M059J (cell line): ENCODE results near the gene HRH4. TPM values are rescaled to one million over a fixed set of nuclear protein-coding genes. Genes with fewer than 3 reads are reported as not detected.
A peak's percentile ranks its signal among the peaks of the same experiment; 100 is the strongest.

ENCODE experiments used
- DNase-seq: peaks from one replicate; pipeline ENCODE4 v3.0.0-alpha.2; 2012; ENCODE audit warnings: low read depth
- total RNA-seq: library from RNA; depleted of rRNA; stranded (reverse); fragments of >200 nt; shearing (Covaris generic); gene quantifications from 2 replicates; pipeline ENCODE4 v1.2.3, GENCODE V29; 2014; rRNA removed

Gene HRH4, protein sequence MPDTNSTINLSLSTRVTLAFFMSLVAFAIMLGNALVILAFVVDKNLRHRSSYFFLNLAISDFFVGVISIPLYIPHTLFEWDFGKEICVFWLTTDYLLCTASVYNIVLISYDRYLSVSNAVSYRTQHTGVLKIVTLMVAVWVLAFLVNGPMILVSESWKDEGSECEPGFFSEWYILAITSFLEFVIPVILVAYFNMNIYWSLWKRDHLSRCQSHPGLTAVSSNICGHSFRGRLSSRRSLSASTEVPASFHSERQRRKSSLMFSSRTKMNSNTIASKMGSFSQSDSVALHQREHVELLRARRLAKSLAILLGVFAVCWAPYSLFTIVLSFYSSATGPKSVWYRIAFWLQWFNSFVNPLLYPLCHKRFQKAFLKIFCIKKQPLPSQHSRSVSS
- not detected in 2 replicates for total RNA-seq

DNA sequence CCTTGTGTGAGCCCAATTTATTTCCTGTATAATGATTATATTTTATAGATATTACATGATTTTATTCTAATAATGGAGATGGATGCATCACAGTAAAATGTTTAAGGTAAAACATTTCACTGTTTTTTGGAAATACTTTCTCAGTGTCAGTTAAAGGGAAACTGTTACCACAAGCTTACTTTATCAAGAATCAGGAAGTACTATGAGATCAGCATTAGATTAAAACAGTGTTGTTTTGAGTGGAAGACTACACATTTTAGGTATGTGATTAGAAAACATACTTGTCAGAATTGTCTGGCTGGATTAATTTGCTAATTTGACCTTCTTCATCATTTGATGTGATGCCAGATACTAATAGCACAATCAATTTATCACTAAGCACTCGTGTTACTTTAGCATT is at the start of gene HRH4:
Gene HRH4 (plus strand): TSS at position 250 of the 400 bp plus-strand sequence. CDS start 92 bp downstream, at position 342.
- no peak for DNase-seq

DNA sequence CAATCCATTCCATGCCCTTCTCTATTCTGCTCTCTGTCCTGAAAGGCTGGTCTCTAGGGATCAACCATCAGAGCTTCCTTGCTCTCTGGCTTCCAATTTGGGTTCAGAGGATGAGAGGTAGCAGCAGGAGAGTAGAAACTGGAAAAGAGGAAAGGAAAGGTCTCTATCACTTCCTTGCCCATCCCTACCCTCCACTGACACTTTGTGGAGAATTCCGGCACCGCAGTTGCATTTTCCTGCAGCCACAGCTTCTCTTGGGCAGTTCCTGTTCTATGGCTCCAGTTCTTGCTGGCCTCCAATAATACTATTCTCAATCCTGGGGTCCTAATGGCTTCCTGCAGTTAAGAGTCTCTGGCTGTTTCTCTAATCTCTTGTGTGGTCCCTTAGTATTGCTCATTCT is 47.3 kb upstream of the HRH4 start:
- peak; percentile 32 for DNase-seq

DNA sequence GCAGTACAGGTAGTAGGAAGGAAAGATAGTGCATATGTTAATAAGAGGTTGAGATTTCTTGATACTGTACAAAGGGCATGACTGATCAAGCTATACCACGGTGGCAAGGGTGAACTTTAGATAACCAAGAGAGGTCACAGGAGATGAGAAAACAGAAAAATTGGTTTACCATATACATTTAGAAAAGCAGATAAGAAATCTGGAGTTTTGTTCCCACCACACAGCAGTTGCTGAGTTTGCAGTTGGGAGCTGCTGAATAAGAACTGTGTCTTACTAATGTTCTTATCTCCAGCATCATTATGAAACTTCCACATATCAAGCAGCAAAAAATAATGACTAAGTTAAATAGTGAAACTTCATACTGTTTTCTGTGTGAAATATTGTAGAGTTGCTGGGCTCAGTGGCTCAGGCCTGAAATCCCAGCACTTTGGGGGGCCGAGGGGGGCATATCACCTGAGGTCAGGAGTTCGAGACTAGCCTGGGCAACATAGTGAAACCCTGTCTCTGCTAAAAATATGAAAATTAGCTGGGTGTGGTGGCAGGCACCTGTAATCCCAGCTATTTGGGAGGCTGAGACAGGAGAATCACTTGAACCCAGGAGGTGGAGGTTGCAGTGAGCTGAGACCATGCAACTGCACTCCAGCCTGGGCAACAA is 46.0 kb upstream of the HRH4 start:
- DNase-seq: no peak

DNA sequence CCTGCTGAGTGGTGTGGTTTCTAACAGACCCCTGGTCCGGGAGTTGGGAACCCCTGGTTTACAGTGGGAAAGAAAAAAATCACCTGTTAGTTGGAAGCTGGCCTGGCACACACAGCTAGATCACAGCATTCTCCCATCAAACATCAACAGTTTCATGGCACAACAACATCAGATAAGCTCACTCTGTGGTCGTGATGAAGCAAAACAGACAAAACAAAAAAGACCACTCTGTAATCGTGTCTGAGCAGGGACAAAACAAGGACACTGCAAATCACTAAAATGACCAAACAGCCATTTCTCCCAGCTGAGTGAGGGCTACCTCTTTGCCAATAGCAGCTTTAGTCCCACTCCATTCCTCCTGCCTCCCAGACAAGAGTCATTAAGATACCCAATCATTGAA is 43.0 kb upstream of the HRH4 start:
- DNase-seq: no peak

DNA sequence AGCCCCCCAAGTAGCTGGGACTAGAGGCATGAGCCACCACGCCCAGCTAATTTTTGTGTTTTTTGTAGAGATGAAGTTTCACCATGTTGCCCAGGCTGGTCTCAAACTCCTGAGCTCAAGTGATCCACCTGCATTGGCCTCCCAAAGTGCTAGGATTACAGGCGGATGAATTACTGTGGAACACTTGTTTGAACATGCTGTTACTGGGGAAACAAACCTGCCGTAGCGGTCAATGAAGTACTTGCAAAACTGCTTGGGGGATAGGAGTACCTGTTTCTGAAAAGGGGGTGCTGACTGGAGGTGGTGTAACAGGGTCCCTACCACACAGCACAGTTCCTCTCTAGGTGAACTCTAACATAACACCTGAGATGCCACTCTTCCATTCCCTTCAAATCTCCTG is 39.9 kb upstream of the HRH4 start:
- no peak for DNase-seq

DNA sequence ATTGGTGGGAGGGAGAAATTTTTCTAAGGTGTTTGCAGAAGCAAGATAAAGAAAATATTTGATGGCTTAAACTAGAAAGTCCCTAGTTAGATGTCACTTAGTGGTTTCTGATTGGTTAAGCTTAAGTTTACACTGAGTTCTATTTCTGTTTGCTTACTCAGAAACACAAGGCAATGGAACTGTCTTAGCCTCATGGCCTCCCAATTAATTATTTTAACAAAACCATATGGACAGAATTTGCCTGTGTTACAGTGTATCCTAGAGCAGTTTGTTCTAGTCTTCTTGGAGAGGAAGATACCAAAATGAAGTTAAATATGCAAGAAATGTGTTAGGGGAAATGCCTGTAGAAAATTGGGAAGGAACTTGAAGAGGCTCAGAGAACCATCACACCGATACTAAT is 38.6 kb upstream of the HRH4 start:
- DNase-seq: no peak

DNA sequence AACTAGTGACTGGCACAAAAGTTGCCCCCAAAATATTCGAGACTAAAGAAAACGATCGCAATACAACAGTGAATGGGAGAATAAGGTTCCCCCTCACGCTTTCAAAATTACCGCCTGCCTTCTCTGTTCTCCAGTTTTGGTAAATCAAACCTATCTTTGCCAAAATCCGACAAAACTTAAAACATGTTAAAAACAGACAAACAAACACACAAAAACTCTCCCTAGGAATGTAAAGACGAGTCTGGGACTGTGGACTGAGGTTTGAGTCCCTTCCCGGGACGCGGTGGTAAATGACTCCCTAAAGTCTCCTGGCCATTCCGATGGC is 34.4 kb upstream of the HRH4 start:
- no peak for DNase-seq

DNA sequence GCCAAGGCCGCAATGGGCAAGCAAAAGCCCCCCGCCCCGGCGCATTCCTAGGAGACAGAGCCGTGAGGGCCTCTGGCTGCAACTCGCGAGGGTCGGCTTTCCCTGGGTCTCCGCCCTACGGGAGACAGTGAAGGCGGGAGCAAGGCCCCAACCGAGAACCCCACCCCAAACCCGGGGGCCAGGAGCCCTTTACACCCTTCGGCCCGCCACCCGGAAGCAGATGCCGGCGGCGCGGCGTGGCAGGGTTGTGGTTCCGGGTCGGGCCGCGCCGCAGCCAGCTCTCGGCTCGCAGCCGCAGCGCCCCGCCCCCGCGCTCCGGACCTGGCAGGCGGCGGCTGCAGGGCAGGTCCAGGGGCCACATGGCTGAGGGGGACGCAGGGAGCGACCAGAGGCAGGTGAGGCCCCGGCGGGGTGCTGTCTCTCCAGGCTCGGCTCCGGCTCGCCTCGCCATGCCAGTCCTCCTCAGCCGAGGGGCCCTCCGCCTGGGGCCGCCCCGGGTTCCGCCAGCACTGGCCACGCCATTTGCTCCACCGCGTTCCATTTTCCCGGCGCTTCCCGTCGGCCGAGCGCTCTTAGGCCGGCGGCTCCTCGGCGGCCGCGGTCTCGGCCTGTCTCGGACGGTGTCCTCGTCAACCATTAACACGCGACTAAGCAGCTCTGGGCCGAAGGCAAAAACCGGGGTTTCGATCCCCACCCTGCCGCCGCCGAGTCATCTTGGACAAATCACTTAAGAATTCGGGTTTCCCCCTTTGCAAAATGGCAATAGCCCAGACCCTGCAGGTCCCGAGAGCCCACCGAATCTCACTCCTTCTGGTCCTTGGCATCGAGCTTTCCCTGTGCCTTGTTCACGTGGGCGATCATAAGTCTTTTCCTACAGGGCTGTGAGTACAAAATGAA is 33.8 kb upstream of the HRH4 start, which contains the start of gene IMPACT:
Gene IMPACT (plus strand): TSS at position 273 of the 897 bp plus-strand sequence. CDS start 87 bp downstream, at position 360.
- DNase-seq: peak; percentile 82

DNA sequence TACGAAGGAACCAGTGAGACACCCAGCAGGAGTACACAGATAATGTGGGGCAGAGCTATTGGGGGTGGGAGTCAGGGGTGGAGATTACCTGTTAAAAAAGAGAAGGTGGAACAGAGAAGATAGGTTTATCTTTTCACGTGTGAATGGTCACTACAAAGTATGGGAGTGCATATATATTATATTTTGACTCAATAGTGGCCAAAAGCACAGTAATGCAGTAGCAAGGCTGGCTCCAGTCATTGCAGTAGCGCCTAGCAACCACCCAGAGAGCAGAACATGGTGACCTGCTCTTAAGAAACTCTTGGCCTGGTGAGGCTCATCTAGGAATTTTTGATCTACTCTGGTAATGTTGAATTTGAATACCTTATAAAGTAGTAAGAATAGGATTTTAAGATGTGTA is 33.0 kb upstream of the HRH4 start:
- DNase-seq: peak; percentile 32

DNA sequence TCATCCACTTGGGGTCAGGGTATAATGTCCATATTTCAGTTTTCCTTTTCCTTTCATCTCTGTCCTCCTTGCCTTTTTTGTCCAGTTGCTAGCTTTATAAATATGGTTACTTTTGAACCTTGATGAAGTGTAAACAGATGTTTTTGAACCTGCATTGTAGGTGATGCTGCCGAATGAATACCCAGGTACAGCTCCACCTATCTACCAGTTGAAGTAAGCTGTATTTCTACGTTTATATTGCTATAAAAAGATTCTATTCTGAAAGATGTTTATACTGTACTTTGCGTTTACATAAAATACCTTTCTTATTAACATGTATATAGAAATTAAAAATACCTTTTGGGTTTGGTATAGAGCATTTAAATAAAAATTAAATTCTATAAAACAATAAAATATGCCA is 31.7 kb upstream of the HRH4 start:
- no peak for DNase-seq

DNA sequence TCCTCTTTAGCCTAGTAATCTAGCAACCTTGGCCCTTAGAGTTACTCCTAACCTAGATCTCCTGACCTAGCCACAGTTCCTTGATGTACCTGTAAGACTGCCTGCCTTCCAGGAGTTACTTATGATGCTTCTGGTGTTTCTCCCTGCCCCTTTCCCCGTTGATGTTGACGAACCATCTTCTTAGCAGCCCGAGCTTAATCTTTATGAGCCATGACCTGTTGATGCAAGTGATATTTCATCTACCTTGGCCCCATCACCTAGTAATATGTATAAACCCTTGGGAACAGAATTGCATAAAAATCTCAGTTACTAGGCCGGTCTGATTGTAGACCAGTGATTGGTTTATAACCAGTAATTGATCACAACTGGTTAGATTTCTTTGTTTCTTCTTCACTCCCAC is 31.2 kb upstream of the HRH4 start:
- DNase-seq: no peak

DNA sequence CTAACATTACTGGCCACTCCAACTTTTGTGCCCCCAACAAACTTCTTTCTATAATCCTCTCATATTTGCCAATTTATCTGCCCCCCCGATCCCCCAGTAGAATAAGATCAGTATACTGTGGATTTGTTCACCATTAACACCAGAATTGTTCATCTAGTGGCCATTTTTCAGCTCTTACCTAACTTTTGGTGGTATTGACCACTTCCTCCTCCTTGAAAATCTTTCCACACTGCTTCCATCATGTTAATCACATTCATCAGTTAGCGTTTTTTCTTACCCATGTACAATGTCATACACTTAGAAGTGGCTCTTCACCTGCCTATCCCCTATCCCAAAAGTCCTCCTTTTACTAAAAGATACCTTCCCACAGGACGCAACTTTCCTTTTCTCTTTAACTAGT is 27.8 kb upstream of the HRH4 start:
- no peak for DNase-seq

DNA sequence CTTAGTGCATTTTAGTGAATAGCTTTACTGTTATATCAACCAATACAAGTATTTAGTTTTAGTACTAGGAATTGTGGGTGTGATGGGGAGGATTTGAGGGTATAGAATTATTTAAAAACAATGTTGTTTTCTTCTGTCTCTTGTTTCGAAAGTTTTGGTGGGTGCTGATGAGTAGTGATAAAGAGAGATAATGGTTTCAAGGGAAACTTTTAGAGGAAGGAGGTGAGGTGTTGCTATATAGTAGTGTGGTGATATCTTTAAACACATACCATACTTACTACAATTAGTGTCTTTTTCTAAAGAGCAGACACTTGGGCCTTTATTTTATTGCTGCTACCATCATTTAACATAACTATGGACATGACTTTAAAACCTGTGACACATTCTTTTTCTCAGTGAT is 23.5 kb upstream of the HRH4 start:
- DNase-seq: no peak

DNA sequence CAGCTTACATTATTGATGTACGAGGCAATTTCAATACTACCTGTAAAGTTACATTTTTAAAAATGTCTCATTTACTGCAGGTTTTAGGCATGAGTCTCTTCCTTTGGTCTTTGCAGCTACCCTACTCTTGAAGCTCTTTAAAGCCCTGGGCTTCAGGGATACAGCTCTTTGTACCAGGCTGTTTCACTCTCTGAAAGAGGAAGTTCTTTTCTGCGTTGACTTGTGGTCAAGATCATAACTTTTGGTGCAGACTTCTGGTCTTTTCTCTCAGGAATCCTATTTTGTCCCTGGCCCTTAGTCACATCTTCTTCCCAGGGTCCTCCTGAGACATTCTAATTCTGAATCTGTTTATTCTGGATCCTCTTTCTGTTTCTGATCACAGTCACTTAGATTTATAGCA is 16.6 kb upstream of the HRH4 start:
- DNase-seq: no peak

DNA sequence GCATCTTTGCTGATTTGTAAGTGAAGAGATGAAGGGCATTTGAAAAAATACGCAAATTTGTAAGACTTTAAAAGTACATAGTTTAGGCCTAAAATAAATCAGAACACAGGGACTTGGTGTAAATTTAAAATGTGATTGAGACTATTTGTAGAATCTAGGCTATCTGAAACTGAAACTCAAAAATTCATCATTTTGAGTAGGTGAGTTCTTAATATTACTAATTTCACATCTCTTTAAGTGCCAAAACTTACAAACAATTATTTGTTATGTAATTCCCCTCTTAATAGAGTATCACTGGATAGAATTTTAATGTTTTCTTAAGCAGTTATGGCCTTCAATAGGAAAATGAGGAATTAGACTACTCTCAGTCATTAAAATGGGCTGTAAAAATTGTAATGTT is 14.0 kb upstream of the HRH4 start:
- no peak for DNase-seq

DNA sequence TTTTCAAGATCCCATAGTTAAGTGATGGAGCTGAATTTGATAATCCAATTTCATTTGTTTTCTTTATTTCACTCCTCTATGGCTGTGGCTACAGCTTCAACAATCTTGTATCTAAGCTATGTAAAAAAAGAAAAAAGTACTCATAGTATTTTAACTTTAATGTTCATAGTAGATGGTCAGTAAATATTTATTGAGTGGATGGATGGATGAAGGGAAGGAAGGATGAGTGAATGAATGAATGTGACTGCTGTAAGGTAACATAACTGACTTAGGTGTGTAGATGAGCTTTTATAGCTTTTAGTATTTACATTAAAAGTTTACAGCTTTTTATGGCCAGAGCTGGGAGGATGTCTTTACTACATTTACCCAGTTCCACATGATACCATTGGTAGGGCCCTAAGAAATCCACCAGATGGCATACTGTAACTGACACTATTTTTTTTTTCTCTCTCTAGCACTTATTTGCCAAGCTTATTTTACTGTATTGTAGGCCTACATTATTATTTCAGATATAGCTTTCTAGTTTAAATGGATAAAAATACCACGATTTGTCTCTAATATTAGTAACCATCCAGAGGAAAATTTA is 13.4 kb upstream of the HRH4 start:
- peak; percentile 2 for DNase-seq

DNA sequence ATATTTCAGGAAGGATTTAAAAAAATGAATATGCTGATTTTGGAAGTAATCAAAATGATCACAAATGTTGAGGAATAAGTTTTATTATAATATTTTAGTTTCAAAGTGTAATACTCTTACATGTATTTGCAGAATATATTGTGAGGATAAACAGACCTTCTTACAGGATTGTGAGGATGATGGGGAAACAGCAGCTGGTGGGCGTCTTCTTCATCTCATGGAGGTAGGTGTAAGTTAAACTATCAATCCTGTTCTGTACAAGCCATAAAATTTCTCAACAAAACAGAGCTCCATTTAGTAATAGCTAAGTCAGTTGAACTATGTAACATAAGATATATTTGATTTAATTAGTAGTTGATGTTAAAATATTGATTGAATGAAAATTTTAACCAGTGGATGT is 12.5 kb upstream of the HRH4 start:
- DNase-seq: no peak

DNA sequence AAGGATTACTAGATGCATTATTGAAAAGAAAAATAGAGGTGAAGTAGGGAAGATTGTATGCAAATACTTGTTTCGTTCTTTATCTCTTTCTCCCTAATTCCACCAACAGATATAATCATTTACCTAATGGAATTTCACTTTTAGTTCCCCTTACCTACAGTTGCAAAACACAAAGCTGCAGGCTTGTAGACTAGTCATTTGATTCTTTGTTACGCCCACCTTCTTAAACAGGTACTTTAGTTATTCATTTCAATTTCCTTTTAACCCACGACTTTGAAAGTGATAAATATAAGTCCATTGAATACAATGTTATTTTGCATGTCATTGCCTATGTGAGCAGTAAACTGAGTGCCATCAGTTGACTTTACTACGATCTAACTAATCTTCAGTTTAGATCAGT is 3.9 kb upstream of the HRH4 start:
- DNase-seq: no peak

DNA sequence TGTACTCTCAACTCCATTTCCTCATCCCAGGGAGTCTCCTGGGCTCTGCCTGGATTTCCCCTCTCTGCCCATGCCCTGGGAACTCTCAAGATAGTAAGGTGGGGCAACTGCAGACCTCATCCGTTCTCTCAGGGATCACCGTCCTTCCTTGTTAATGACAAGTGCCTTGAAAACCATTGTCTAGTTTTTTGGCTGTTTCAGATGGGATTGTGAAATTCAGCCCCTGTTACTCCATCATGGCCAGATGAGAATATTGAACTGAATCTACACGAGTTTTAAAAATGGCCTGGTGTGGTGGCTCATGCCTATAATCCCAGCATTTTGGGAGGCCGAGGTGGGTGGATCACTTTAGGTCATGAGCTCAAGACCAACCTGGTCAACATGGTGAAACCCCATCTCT is 665 bp upstream of the HRH4 start:
- DNase-seq: no peak

DNA sequence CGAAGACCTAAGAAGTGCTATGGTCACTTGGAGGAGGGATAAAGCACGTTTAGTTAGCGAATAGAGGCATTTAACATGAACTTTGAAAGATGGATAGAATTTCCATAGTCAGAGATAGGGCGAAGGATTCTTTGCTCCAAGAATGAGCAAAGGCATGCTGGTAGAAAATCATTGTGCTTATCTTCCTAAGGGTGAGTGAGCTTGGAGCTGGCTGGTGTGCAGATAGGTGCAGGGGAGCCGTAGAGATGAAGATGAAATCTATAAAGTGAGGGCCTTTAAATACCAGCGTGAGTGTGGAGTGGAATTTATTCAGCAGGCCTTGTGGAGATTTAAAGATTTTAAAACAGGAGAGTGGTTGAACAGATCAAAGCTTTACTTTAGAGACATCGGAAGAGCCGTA is 1.6 kb downstream of the HRH4 start:
- DNase-seq: no peak

DNA sequence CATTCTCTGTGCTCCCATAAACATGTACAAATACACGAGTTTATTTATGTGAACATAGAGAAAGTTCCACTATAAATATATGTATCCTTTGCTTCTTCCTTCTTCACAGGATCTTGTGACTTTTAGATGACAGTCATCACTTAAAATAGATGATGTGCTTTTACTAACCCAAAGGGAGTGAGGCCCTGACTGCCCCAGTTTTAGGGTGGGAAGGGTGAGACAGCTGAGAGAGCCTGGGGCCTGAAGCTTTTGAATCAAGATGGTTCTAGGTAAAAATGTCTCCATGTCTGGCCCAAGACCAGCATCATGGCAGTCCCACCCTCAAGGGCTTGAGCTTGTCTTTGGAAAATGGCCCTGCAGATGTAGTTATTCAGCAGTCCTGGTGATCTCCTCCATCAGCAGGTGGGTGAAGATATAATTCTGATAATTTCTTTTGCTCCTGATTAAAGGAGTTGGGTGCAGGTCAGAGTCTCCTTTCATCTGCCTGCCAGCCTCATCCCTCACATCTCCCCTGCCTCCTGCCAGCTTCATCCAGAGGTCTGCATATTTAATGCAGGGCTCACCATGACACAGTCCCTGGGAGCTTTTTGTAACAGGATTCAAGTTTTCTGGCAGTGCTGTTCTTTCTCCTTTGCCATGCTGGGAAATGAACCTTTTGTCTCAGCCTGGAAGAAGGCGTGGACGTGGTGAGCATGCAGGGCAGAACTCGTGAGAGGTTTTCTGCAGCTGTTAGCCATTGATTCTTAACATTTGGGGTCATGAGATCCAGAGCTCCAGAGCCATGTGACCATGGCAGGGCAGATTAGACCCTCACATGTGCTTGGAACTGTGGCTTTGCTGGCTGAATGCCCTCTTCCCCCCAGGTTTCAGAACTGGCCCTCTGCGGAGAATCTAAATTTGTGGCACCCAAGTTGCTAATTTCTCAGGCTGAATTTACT is 2.7 kb downstream of the HRH4 start:
- DNase-seq: no peak
